HepG2 (cell line): ENCODE results near the gene LRSAM1.

Experiments
- CTCF ChIP-seq: sonication (generic); formaldehyde crosslinking; IDR thresholded peaks from 2 replicates; pipeline ENCODE4 v1.5.0; 2020; ENCODE audit warnings: mild to moderate bottlenecking, missing genetic modification reagents, moderate library complexity
- MBNL3 ChIP-seq: fragments of 250-450 bp; sonication (Bioruptor Pico); conservative IDR thresholded peaks from 2 replicates; pipeline ENCODE4 v1.8.0; 2022; ENCODE audit warnings: mild to moderate bottlenecking, inconsistent platforms
- ZNF143 ChIP-seq: sonication (generic); formaldehyde crosslinking; IDR thresholded peaks from 2 replicates; pipeline ENCODE4 v1.4.0; 2020; ENCODE audit warnings: missing genetic modification reagents
- ZNF3 ChIP-seq: IDR thresholded peaks from 2 replicates; pipeline ENCODE4 v1.7.0; 2017; ENCODE audit warnings: inconsistent platforms

DNA sequence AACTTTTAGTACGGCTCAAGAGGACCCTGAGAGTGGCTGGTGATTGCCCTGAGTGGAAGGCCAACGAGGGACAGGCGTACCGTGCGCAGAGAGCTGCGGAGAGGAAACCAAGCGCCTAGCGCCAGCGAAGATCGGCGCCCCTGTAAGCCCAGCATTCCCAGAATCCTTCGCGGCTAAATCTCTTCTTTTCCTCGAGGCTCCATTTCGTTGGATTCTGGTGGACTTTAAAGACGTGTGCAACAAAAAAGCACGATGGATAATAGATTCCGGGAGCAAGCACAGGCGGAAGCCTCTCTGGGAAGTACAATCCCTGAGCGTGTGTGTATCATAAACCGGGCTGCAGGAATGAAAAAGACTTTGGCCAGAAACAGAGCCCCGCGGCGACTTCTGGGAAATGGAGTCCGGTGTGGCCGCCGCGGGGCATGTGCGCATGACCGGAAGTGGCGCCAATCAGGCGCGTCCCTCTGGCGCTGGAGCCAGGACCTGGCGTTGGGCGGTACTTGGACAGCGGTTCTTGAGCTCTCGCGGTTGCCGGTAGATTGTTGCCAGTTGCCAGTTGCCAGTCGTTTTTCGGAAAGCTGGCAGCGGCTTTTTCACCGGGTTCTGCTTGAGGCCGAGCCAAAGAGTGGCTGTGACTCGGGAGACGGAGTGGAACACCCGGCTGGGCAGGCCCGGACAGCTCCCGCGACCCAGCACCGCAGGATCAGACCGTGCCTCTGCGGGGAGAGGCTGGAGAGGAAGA lies 27.2 kb upstream of the LRSAM1 start, which contains the start of gene ZNF79:
- TF ChIP-seq ZNF3 (CRISPR knock-in tag), result no peak
- 0 out of 2 replicates have a peak, but pooled peaks have one; percentile 8 for TF ChIP-seq CTCF (CRISPR knock-in tag)
- no peak for TF ChIP-seq MBNL3 (CRISPR knock-in tag)
- TF ChIP-seq ZNF143 (CRISPR knock-in tag), result peak; percentile 93
